GM21526 (cell line): ENCODE measurements around the gene ERH.
"Not testable (repeated sequence)": the region's sequence is repeated elsewhere in the genome, so short reads cannot be mapped to it uniquely, and the experiment has no call there.

ENCODE experiments used
- ATAC-seq: cut with Tn5 transposase; IDR thresholded peaks from one replicate; pipeline ENCODE4 v1.9.1; 2021; ENCODE audit warnings: moderate library complexity; ENCODE audit not compliant: unreplicated experiment, low FRiP score

The ERH gene

GRCh38 chr14:69398053-69398817 is at the start of gene ERH, which contains the start of gene SLC39A9:
ERH (minus strand) TSS chr14:69398299; CDS start chr14:69398233, 66 bp downstream.
SLC39A9 (plus strand) TSS chr14:69398692; CDS start chr14:69399370, 678 bp downstream.
- peak; percentile 85 for ATAC-seq

- ATAC-seq, result no peak
These were observed 45.3 kb upstream of the ERH start for GRCh38 chr14:69443296-69443805.

GRCh38 chr14:69441948-69442347 is 43.8 kb upstream of the ERH start:
- ATAC-seq, result no peak

GRCh38 chr14:69439521-69440270 is 41.6 kb upstream of the ERH start:
- ATAC-seq, result no peak

- no peak for ATAC-seq
These were observed 34.3 kb upstream of the ERH start for GRCh38 chr14:69432364-69432763.

- no peak for ATAC-seq
These were observed 32.3 kb upstream of the ERH start for GRCh38 chr14:69430306-69430939.

GRCh38 chr14:69429643-69430042 is 31.5 kb upstream of the ERH start:
- no peak for ATAC-seq

GRCh38 chr14:69428289-69428998 is 30.3 kb upstream of the ERH start:
- ATAC-seq, result peak; percentile 63

GRCh38 chr14:69427596-69427995 is 29.5 kb upstream of the ERH start:
- no peak for ATAC-seq

GRCh38 chr14:69424149-69424923 is 26.2 kb upstream of the ERH start:
- no peak for ATAC-seq

- ATAC-seq, result no peak
These were observed 25.2 kb upstream of the ERH start for GRCh38 chr14:69423279-69423678.

- ATAC-seq, result not testable (repeated sequence)
These were observed 18.0 kb upstream of the ERH start for GRCh38 chr14:69416087-69416486.

- no peak for ATAC-seq
These were observed 15.4 kb upstream of the ERH start for GRCh38 chr14:69413483-69413882.

GRCh38 chr14:69408331-69408960 is 10.3 kb upstream of the ERH start:
- ATAC-seq, result no peak

GRCh38 chr14:69405762-69406161 is 7.7 kb upstream of the ERH start:
- ATAC-seq, result no peak

GRCh38 chr14:69404883-69405282 is 6.8 kb upstream of the ERH start:
- ATAC-seq, result no peak

GRCh38 chr14:69404478-69404877 is 6.4 kb upstream of the ERH start:
- no peak for ATAC-seq

GRCh38 chr14:69401841-69402240 is 3.7 kb upstream of the ERH start:
- no peak for ATAC-seq

GRCh38 chr14:69400154-69400553 is 2.1 kb upstream of the ERH start:
- ATAC-seq, result no peak
